ENCODE data around the gene CATSPERD.
A peak's percentile ranks its signal among the peaks of the same experiment; 100 is the strongest.

The CATSPERD gene

DNA sequence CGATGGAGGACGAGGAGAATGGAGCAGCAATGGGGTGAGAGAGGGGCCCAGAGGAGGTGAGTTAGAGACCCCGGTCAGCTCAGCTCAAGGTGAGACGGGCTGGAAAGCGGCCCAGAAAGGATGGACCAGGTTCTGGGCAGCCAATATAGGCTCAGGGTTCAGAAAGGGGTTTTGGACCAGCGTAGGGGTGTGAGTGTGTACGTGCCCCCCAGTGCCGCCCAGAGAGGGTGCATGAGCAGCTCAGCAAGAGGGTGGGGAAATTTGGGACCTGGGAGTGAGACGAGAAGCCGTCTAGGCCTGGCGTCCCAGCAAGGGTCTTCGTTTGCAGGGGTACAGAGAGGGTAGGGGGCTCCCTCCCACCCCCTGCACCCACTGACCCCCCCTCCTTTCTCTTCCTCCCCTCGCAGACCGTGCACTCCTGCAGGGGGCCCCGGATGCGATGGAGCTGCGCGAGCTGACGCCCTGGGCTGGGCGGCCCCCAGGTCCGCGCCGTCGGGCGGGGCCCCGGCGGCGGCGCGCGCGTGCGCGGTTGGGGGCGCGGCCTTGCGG lies 107.0 kb downstream of the CATSPERD start:
- DNase-seq (ENCODE audit: low spot score): no peak

DNA sequence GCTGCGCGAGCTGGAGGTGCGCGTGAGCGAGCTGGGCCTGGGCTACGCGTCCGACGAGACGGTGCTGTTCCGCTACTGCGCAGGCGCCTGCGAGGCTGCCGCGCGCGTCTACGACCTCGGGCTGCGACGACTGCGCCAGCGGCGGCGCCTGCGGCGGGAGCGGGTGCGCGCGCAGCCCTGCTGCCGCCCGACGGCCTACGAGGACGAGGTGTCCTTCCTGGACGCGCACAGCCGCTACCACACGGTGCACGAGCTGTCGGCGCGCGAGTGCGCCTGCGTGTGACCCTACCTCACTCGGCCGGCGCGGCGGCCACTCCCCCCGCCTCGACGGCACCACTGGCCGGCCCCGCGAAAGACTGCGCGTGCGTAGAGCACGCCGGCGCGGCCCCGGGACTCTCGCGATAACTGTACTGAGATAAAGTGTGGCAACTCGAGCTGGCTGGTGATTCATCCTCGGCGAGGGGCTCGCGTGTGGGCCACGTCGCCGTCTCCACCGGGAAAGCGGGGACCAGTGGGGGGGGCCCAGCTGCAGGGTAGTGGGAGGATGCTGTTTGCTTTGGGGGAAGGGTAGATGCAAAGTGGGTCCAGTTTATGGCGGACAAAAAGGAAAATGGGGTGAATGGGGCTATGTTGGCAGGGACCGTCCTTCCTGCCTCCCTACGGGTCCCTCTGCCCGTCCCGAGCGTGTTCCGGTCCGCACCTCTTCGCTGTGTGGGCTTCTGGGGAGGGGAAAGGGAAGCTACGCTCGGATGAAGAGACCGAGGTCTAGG lies 107.6 kb downstream of the CATSPERD start:
- peak; percentile 95 for DNase-seq (ENCODE audit: low spot score)

All from hepatic stellate cell (primary cell).